GM21447 (cell line): ENCODE measurements around the gene CCDC59.
"Not testable (repeated sequence)": the region's sequence is repeated elsewhere in the genome, so short reads cannot be mapped to it uniquely, and the experiment has no call there.

Source experiments
- ATAC-seq: cut with Tn5 transposase; IDR thresholded peaks from one replicate; pipeline ENCODE4 v1.9.1; 2021; ENCODE audit not compliant: unreplicated experiment

The CCDC59 gene

GRCh38 chr12:82358200-82359114 lies at the start of gene CCDC59, which contains the start of gene METTL25:
Gene CCDC59, minus strand, starts transcription at chr12:82358387. Its CDS starts 11 bp downstream, at chr12:82358376.
Gene METTL25, plus strand, starts transcription at chr12:82358529. Its CDS starts 37 bp downstream, at chr12:82358566.
- peak; percentile 91 for ATAC-seq

- no peak for ATAC-seq
Observed at GRCh38 chr12:82407481-82407880, 49.3 kb upstream of the CCDC59 start.

DNA sequence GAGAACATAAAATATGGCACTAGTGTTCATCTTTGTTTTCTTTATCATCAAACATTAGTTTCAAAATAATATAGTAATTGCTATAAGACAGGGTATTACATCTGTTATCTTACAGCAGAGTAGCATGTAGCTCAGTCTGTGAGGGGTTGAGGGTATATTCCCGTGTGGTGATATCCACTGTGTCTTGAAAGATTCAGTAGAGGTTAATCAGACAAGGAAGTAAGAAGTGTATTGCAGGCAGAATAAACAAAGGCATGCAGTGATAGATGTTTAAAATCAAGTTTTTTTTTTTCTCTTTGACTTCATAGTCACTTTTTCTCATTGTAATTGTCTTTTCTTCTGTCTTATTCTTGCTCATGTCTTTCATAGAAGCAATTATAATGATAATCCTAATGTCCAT lies 48.5 kb upstream of the CCDC59 start:
- ATAC-seq: no peak

- ATAC-seq: no peak
Observed at GRCh38 chr12:82400819-82401218, 42.6 kb upstream of the CCDC59 start.

DNA sequence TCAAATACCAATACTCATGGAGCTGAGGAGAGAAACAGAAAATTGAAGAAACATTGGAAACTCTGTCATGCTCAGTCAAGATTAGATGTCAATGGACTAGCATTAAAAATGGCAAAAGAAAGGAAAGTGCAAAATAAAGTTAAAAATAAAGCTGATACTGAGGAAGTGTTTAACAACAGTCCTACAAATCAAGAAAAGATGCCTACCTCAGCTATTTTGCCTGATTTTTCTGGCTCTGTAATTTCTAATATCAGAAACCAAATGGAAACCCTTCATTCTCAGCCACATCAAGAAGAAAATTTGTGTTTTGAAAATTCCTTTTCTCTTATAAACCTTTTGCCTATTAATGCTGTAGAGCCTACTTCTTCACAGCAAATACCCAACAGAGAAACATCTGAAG lies 40.7 kb upstream of the CCDC59 start:
- no peak for ATAC-seq

GRCh38 chr12:82383930-82384552 lies 25.9 kb upstream of the CCDC59 start:
- peak; percentile 68 for ATAC-seq

- ATAC-seq: no peak
Observed at GRCh38 chr12:82378997-82379396, 20.8 kb upstream of the CCDC59 start.

- no peak for ATAC-seq
Observed at GRCh38 chr12:82375201-82375600, 17.0 kb upstream of the CCDC59 start.

DNA sequence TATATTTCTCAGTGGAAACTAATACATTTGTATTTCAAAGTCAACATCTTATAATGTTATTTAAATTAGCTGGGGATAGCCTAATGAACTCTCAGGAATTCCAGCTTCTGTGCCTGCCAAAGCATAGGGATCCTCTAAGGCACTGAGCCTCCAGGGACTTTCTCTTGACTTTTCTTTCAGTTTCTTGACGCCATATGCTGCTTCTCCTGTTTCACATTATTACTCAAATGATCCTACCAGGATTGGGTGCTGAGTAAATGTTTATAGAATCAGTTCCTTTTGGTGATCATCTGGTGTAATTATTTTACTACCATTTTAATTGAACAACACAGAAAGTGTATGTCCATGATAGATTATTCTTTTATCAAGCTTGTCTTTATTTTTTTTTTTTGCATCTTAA lies 8.0 kb upstream of the CCDC59 start:
- ATAC-seq: no peak

DNA sequence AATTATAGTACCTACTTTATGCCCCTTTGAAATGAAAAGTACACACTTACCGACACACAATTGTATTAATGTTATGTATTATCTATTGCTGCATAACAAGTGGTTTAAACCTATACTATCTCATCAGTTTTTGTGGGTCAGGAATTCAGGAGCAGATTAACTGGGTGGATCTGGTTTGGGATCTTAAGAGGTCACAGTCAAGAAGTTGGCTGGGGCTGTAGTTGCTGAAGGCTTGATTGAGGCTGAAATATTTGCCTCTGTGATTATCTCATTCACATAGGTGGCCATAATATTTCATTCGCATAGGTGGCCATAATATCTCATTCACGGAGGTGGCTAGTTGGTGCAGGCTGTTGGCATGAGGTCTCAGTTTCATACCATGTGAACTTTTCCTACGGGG lies 5.8 kb upstream of the CCDC59 start:
- no peak for ATAC-seq

- no peak for ATAC-seq
Observed at GRCh38 chr12:82361461-82361915, 3.3 kb upstream of the CCDC59 start.

GRCh38 chr12:82360834-82361233 lies 2.6 kb upstream of the CCDC59 start:
- ATAC-seq: not testable (repeated sequence)

- peak; percentile 30 for ATAC-seq
Observed at GRCh38 chr12:82359115-82359478, 910 bp upstream of the CCDC59 start.

DNA sequence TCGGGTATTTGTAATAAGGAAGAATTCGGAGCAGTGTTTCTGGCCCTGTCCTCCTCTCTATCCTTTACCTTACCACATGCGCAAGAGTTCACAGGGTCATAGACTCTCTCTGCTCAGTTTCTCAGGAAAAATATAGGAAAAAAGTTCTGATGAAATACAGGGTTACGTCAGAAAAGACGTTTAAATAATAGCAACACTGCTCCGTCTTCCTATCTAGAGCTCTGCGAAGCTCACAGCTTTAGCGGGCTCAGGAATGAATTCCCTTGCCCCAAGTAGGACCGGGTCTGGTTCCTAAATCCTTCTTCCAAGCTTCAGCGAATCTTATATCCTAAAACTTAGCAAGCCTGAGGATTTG lies 365 bp downstream of the CCDC59 start:
- no peak for ATAC-seq

DNA sequence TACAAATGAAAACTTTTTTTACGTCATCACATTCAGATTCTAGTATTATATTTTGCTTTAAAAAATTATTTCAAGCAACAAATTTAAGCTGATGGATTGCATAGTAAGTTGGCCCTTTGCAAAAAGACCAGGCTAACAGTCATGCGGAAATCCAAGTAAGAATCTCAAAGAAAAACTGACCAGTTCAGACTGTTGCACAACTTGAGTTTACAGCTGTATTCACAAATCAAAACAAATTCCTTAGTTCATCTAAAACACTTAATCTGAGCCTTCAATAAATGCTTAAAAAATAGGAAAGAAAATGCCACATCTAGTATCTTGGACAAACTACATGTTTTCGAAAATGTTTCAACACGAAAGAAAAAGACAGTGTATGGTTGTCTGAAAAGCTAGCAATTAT lies 847 bp downstream of the CCDC59 start:
- ATAC-seq: no peak

DNA sequence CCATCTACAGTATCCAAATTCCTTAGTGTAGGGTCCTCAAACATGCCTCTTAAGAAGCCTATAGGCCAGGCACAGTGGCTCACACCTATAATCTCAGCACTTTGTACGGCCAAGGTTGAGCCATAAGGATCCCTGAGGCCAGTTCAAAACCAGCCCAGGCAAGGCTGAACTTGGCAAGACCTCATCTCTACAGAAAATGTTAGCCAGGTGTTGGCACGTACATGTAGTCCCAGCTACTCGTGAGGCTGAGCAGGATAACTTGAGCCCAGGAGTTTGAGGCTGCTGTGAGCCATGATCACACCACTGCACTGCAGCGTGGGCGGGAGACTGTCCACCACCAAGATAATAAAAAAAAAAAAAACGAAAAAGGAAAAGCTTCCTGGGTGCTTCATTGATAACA lies 6.8 kb downstream of the CCDC59 start:
- ATAC-seq: no peak

GRCh38 chr12:82350161-82350560 lies 8.0 kb downstream of the CCDC59 start:
- no peak for ATAC-seq

GRCh38 chr12:82329508-82329907 lies 28.7 kb downstream of the CCDC59 start:
- no peak for ATAC-seq

GRCh38 chr12:82327861-82328260 lies 30.3 kb downstream of the CCDC59 start:
- ATAC-seq: no peak

GRCh38 chr12:82326905-82327503 lies 31.2 kb downstream of the CCDC59 start:
- no peak for ATAC-seq

DNA sequence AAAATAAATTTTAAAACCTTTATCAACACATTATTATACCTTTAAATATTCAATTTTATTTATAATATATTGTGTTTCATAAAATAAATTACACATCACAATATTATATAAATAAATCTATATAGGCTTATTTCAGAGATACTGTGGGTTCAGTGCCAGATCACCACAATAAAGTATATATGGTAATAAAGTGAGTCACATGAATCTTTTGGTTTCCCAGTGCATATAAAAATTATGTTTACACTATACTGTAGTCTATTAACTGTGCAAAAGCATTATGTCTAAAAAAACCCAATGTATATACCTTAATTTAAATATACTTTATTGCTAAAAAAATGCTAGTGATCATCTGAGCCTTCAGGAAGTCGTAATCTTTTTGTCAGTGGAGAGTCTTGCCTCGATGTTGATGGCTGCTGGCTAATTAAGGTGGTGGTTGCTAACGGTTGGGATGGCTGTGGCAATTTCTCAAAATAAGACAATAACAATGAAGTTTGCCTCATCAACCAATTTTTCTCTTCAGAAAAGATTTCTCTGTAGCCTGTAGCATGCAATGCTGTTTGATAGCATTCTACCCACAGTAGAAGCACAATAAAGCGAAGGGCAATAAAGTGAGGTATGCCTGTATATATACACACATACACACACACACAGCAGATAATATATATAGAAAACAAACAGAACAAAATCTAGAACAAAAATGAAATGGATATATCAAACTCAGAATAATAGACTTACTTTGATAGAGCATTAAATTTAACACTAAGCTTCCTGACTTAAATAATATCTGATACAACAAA lies 32.4 kb downstream of the CCDC59 start:
- ATAC-seq: no peak
